ENCODE data around the gene MAP6. TPM values are rescaled to one million over a fixed set of nuclear protein-coding genes. Genes with fewer than 3 reads are reported as not detected.
A peak's percentile ranks its signal among the peaks of the same experiment; 100 is the strongest.

Gene MAP6
- total and polyA plus RNA-seq, 10 of the 15 experiments (the other 5 are each of a cell fraction or from before 2014, with no cell fraction given), result 0.06 to 0.19 (median 0.11) TPM; not detected in 5

GRCh38 chr11:75576499-75576918 lies 92.3 kb downstream of the MAP6 start (continued):
- TF ChIP-seq MAX (IDR thresholded peaks at IDR 0.05; ENCODE audit: low read depth, low read length) (peak; percentile 95), TCF7 (IDR thresholded peaks at IDR 0.05; ENCODE audit: borderline replicate concordance) (no peak), E2F8 (IDR thresholded peaks at IDR 0.05; ENCODE audit: low read depth, partially characterized antibody) (no peak), MTA3 (IDR thresholded peaks at IDR 0.05; ENCODE audit: borderline replicate concordance, low read length) (no peak), IRF5 (IDR thresholded peaks at IDR 0.05; ENCODE audit: borderline replicate concordance) (no peak), CHD2 (IDR thresholded peaks at IDR 0.05; ENCODE audit: borderline replicate concordance, low read depth, low read length) (no peak), HDAC2 (IDR thresholded peaks at IDR 0.05) (no peak), IKZF2 (IDR thresholded peaks at IDR 0.05) (peak; percentile 56 to 59; a peak in 2 of 4 replicates), KAT2A (conservative IDR thresholded peaks at IDR 0.05; ENCODE audit: control insufficient read depth, low read depth, low read length) (no peak), NFYA (IDR thresholded peaks at IDR 0.05; ENCODE audit: borderline replicate concordance, low read depth, low read length) (no peak), RBBP5 (conservative IDR thresholded peaks at IDR 0.05) (no peak), RCOR1 (conservative IDR thresholded peaks at IDR 0.05; ENCODE audit: low read depth, low read length) (no peak), SMC3 (IDR thresholded peaks at IDR 0.05; ENCODE audit: borderline replicate concordance, low read length) (no peak), E2F4 (IDR thresholded peaks at IDR 0.05; ENCODE audit: low read depth, low read length) (no peak), PML (IDR thresholded peaks at IDR 0.05; ENCODE audit: low read length) (no peak), PAX5 (IDR thresholded peaks at IDR 0.05; ENCODE audit: borderline replicate concordance, low read depth, low read length) (0 out of 2 replicates have a peak, but pooled peaks have one; percentile 13), SIN3A (IDR thresholded peaks at IDR 0.05; ENCODE audit: low read depth, low read length) (no peak), CHD1 (IDR thresholded peaks at IDR 0.05; ENCODE audit: low read depth, low read length) (no peak), SREBF2 (IDR thresholded peaks at IDR 0.05; ENCODE audit: low read length) (no peak), SP1 (IDR thresholded peaks at IDR 0.05; ENCODE audit: low read depth, low read length) (no peak), HCFC1 (IDR thresholded peaks at IDR 0.05; ENCODE audit: low read length) (no peak), NRF1 (conservative IDR thresholded peaks at IDR 0.05; ENCODE audit: low read depth, low read length) (no peak), MYC (IDR thresholded peaks at IDR 0.05; ENCODE audit: insufficient read depth, insufficient read length, insufficient replicate concordance, low read length, severe bottlenecking) (no peak), DPF2 (IDR thresholded peaks at IDR 0.05) (no peak), GABPA (IDR thresholded peaks at IDR 0.05; ENCODE audit: low read depth) (no peak), MLLT1 (IDR thresholded peaks at IDR 0.05) (0 out of 2 replicates have a peak, but pooled peaks have one; percentile 18), CREM (IDR thresholded peaks at IDR 0.05; ENCODE audit: low read depth) (no peak), IKZF1 (conservative IDR thresholded peaks at IDR 0.05) (peak; percentile 59)

Measured in GM12878 (cell line).